ENCODE data around the gene RHOG. TPM values are rescaled to one million over a fixed set of nuclear protein-coding genes. Genes with fewer than 3 reads are reported as not detected.

The RHOG gene
- total RNA-seq, 1 donor from 2014 or later: 30.3 TPM

GRCh38 chr11:3876613-3877012 is 35.9 kb upstream of the RHOG start:
- no peaks in the 10 kb centered on the region for H3K36me3 ChIP-seq (ENCODE audit: control insufficient read depth, insufficient read depth, low read length)
- no peak overlapping the region for H3K4me3 ChIP-seq (ENCODE audit: low read depth, low read length)
- no peak for DNase-seq (ENCODE audit: low read depth)
- TF ChIP-seq CTCF (IDR thresholded peaks at IDR 0.05; ENCODE audit: insufficient read depth, low read length, poor library complexity, severe bottlenecking): no peak
- no peaks in the 10 kb centered on the region for H3K27me3 ChIP-seq (ENCODE audit: control insufficient read depth, insufficient read depth, low read length)

GRCh38 chr11:3873712-3874349 is 33.1 kb upstream of the RHOG start:
- TF ChIP-seq CTCF (IDR thresholded peaks at IDR 0.05; ENCODE audit: insufficient read depth, low read length, poor library complexity, severe bottlenecking): no peak
- no peak for DNase-seq (ENCODE audit: low read depth)
- H3K36me3 ChIP-seq (ENCODE audit: control insufficient read depth, insufficient read depth, low read length): no peaks in the 10 kb centered on the region
- no peak overlapping the region for H3K4me3 ChIP-seq (ENCODE audit: low read depth, low read length)
- no peaks in the 10 kb centered on the region for H3K27me3 ChIP-seq (ENCODE audit: control insufficient read depth, insufficient read depth, low read length)

GRCh38 chr11:3867209-3868091 is 26.7 kb upstream of the RHOG start:
- Histone ChIP-seq H3K36me3 (ENCODE audit: control insufficient read depth, insufficient read depth, low read length) (no peaks in the 10 kb centered on the region), H3K27me3 (ENCODE audit: control insufficient read depth, insufficient read depth, low read length) (no peaks in the 10 kb centered on the region), H3K4me3 (ENCODE audit: low read depth, low read length) (no peak overlapping the region)
- no peak for DNase-seq (ENCODE audit: low read depth)
- no peak for TF ChIP-seq CTCF (IDR thresholded peaks at IDR 0.05; ENCODE audit: insufficient read depth, low read length, poor library complexity, severe bottlenecking)

GRCh38 chr11:3866836-3867208 is 26.1 kb upstream of the RHOG start:
- H3K36me3 ChIP-seq (ENCODE audit: control insufficient read depth, insufficient read depth, low read length): no peaks in the 10 kb centered on the region
- H3K4me3 ChIP-seq (ENCODE audit: low read depth, low read length): no peak overlapping the region
- no peak for DNase-seq (ENCODE audit: low read depth)
- no peak for TF ChIP-seq CTCF (IDR thresholded peaks at IDR 0.05; ENCODE audit: insufficient read depth, low read length, poor library complexity, severe bottlenecking)
- H3K27me3 ChIP-seq (ENCODE audit: control insufficient read depth, insufficient read depth, low read length): no peaks in the 10 kb centered on the region

- no peak for DNase-seq (ENCODE audit: low read depth)
- no peaks in the 10 kb centered on the region for H3K36me3 ChIP-seq (ENCODE audit: control insufficient read depth, insufficient read depth, low read length)
- no peak overlapping the region for H3K4me3 ChIP-seq (ENCODE audit: low read depth, low read length)
- H3K27me3 ChIP-seq (ENCODE audit: control insufficient read depth, insufficient read depth, low read length): no peaks in the 10 kb centered on the region
- TF ChIP-seq CTCF (IDR thresholded peaks at IDR 0.05; ENCODE audit: insufficient read depth, low read length, poor library complexity, severe bottlenecking): no peak
Measured at GRCh38 chr11:3866206-3866605, 25.4 kb upstream of the RHOG start.
